Adipocyte (in vitro differentiated cells): Measurements from ENCODE around the gene CREBBP.

Experiments
- DNase-seq: peaks from one replicate; pipeline ENCODE4 v3.0.0-alpha.2; 2015; ENCODE audit warnings: low read depth
- H3K27me3 ChIP-seq: replicated peaks from 2 replicates; pipeline ENCODE4 v1.7.0; 2013; ENCODE audit warnings: mild to moderate bottlenecking, low read length, moderate library complexity; ENCODE audit not compliant: control insufficient read depth, insufficient read depth
- H3K36me3 ChIP-seq: 2 replicates; pipeline ENCODE4 v1.7.0; 2013; ENCODE audit warnings: low read length, mild to moderate bottlenecking, moderate library complexity; ENCODE audit not compliant: control insufficient read depth, insufficient read depth, severe bottlenecking
- H3K4me1 ChIP-seq: 2 replicates; pipeline ENCODE4 v1.7.0; 2013; ENCODE audit warnings: mild to moderate bottlenecking, low read length, moderate library complexity; ENCODE audit not compliant: control insufficient read depth, insufficient read depth
- H3K4me3 ChIP-seq: 2 replicates; pipeline ENCODE4 v1.7.0; 2013; ENCODE audit warnings: mild to moderate bottlenecking, low read length, moderate library complexity
- H3K9ac ChIP-seq: 2 replicates; pipeline ENCODE4 v1.7.0; 2013; ENCODE audit warnings: mild to moderate bottlenecking, low read length, moderate library complexity
- H3K9me3 ChIP-seq: 2 replicates; pipeline ENCODE4 v1.7.0; 2013; ENCODE audit warnings: mild to moderate bottlenecking, low read length, moderate library complexity; ENCODE audit not compliant: control insufficient read depth

The CREBBP gene

DNA sequence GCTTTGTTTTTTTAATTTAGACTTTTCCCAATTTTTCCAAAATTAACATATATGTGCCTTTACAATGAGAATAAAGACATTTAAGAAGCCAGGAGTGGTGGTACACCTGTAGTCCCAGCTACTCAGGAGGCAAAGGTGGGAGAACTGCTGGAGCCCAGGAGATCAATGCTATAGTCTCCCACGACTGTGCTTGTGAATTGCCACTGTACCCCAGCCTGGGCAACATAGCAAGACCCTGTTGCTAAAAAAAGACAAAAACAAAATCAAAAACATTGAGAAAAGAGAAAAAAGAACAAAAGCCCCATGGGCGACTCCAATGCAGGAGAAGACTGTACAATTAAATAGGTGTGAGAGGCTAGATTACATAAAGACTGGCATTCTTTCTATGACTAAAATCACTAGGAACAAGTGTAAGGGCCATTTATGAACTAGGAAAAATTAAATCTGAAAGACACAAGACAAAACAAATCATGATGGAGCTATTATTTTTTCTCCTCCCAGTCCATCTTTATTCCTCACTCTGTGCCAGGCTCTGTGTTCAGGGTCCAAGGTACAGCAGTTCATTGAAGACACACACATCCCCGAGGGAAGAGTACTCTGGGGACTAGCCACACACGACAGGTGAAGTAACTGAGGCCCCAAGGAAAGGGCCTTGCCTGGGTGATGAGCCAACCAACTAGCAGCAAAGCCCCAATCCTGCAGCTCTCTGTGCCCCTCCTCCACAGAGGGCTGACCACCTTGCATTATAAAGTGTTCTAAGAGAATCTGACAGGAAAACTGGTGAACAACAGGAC, 79.8 kb downstream of the CREBBP start:
- DNase-seq = no peak
- H3K4me3 ChIP-seq = no peak overlapping the region
- peaks cover 13% of the 10 kb centered on the region for H3K4me1 ChIP-seq
- H3K9ac ChIP-seq = no peak overlapping the region
- no peaks in the 10 kb centered on the region for H3K27me3 ChIP-seq
- H3K9me3 ChIP-seq = no peaks in the 10 kb centered on the region
- no peaks in the 10 kb centered on the region for H3K36me3 ChIP-seq

DNA sequence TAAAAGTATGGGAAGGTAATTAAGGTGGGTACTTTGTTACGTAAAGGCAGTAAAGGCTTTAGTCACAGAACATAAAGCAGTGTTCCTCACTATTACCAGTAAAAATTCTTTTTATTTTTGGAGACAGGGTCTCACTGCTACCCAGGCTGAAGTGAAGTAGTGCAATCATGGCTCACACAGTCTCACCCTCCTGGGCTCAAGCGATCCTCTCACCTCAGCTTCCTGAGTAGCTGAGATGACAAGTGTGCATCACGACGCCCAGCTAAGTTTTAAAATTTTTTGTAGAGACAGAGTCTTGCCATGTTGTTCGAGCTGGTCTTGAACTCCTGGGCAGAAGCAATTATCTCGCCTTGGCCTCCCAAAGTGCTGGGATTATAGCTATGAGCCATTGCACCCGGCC, 80.5 kb downstream of the CREBBP start:
- Histone ChIP-seq H3K36me3 (no peaks in the 10 kb centered on the region), H3K4me1 (peaks cover 13% of the 10 kb centered on the region), H3K9me3 (no peaks in the 10 kb centered on the region), H3K9ac (no peak overlapping the region), H3K4me3 (no peak overlapping the region), H3K27me3 (no peaks in the 10 kb centered on the region)
- no peak for DNase-seq

- Histone ChIP-seq H3K4me3 (no peak overlapping the region), H3K27me3 (no peaks in the 10 kb centered on the region), H3K9ac (no peak overlapping the region), H3K9me3 (no peaks in the 10 kb centered on the region), H3K4me1 (peaks cover 13% of the 10 kb centered on the region), H3K36me3 (no peaks in the 10 kb centered on the region)
- no peak for DNase-seq
These were observed 81.2 kb downstream of the CREBBP start for GRCh38 chr16:3799354-3799753.

DNA sequence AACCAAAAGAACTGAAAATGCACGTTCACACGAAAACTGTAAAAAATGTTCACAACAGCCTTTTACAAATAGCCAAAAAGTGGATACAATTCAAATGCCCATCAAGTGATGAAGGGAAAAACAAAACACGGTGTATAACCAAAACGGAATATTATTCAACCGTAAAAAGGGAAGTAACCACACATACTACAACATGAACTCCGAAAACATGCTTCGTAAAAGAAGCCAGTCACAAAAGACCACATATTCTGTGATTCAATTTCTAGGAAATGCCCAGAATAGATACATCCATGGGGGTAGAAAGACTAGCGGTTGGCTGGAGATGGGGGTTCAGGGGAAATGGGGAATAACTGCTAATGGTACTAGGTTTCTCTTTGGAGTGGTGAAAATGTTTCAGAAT, 81.7 kb downstream of the CREBBP start:
- Histone ChIP-seq H3K4me3 (no peak overlapping the region), H3K27me3 (no peaks in the 10 kb centered on the region), H3K9me3 (no peaks in the 10 kb centered on the region), H3K36me3 (no peaks in the 10 kb centered on the region), H3K9ac (no peak overlapping the region), H3K4me1 (peaks cover 13% of the 10 kb centered on the region)
- no peak for DNase-seq

DNA sequence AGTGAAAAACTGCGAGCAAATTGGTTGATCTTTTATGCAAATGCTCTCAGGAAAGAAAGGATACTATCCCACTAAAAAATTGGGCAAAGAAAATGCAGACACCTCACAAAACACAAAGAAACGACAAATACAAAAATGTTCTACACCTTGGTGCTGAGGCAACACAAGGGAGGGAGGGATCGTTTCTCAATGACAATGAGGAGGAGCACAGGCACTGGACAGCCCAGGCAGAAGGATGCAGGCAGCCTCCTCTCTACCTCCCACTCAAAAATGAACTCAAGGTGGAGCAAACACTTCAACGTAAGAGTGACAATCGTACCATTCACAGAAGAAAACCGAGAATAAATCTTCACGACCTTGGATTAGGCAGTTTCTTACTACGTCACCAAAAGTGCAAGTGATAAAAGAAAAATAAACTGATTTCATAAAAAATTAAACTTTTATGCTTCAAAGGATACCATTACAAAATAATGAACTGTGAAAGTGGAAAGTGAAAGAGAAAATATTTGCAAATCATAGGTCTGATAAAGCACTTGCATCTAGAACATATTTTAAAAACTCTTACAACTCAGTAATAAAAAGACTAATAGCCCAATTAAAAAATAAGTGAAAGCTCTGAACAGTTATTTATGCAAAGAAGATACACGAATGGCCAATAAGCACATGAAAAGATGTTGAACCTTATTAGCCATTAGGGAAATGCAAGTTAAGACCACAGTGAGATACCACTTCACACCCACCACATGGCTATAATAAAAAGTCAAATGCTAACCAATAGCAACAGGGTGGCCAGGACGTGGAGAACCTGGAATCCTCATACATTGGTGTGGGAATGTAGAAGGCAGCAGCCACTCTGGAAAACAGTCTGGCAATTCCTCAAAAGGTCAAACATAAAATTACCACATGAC, 82.4 kb downstream of the CREBBP start:
- no peak for DNase-seq
- Histone ChIP-seq H3K9ac (no peak overlapping the region), H3K4me3 (no peak overlapping the region), H3K27me3 (no peaks in the 10 kb centered on the region), H3K9me3 (no peaks in the 10 kb centered on the region), H3K4me1 (peaks cover 16% of the 10 kb centered on the region), H3K36me3 (peaks cover under 1% of the 10 kb centered on the region)

DNA sequence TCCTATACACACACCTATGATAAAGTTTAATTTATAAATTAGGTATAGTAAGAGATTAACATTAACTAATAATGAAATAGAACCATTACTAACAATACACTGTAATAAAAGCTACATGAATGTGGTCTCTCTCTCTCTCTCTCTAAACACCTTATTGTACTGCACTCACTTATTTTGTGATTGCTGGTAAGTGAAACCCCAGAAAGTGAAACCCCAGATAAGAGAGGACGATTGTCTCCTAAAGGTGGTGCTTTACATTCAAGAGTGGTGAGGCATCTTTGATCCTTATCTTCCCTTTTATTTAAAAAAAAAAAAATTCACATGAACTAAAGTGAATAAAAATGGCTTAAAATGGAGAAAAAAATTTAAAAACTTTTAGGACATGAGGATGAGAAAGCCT, 83.0 kb downstream of the CREBBP start:
- Histone ChIP-seq H3K36me3 (peaks cover 8% of the 10 kb centered on the region), H3K4me1 (peaks cover 23% of the 10 kb centered on the region), H3K9me3 (no peaks in the 10 kb centered on the region), H3K9ac (no peak overlapping the region), H3K27me3 (no peaks in the 10 kb centered on the region), H3K4me3 (no peak overlapping the region)
- DNase-seq = no peak

DNA sequence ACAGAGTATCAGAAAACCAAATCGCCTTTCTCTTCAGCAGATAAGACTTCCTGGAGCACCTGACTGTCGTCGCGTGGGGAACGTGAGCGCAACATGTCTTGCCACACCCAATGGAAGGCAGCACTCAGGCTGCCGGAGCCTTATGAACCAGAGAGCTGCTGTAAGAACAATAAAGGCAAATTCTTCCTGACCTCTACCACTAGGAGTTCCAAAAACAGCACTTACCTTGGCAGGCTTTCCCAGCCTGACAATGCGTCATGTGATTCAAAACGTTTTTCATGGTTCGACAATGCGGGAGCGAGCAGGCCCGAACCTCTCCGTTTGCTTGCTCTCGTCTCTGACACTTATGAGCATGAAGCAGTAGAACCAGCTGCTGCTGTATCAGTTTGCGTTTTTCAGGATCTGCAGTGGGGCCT, 87.3 kb downstream of the CREBBP start:
- no peak for DNase-seq
- Histone ChIP-seq H3K4me3 (no peak overlapping the region), H3K27me3 (no peaks in the 10 kb centered on the region), H3K9ac (no peak overlapping the region), H3K4me1 (peaks cover 24% of the 10 kb centered on the region), H3K9me3 (no peaks in the 10 kb centered on the region), H3K36me3 (peaks cover 38% of the 10 kb centered on the region)

DNA sequence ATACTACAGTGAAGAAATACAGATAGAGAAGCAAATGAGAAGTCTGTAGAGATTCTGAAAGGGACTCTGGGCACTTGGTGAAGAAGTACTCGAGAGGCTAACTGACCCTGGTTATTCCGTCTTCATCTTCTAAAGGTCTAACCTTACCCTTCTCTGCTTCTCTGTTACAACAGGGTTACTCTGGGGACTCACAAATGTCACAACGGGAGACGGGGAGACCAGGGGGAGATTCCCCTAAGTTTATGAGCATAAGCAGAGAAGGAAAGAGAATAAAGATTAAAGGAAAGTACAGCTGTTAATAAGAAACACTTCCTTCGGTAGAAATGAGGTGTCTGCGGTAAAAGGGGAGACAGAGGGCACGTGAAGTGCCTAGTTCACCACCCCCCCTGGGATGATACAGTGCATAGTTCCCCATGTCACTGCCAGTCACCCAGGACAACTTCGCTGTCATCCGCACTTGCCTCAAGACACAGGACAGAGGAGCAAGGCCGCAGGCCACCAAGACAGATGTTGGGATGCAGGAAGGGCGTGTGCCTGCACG, 88.0 kb downstream of the CREBBP start:
- Histone ChIP-seq H3K4me1 (peaks cover 20% of the 10 kb centered on the region), H3K9me3 (no peaks in the 10 kb centered on the region), H3K27me3 (no peaks in the 10 kb centered on the region), H3K4me3 (no peak overlapping the region), H3K9ac (no peak overlapping the region), H3K36me3 (peaks cover 41% of the 10 kb centered on the region)
- no peak for DNase-seq

GRCh38 chr16:3791701-3792100, 88.8 kb downstream of the CREBBP start:
- Histone ChIP-seq H3K4me3 (no peak overlapping the region), H3K9ac (no peak overlapping the region), H3K27me3 (no peaks in the 10 kb centered on the region), H3K9me3 (no peaks in the 10 kb centered on the region), H3K36me3 (peaks cover 41% of the 10 kb centered on the region), H3K4me1 (peaks cover 20% of the 10 kb centered on the region)
- DNase-seq = no peak

DNA sequence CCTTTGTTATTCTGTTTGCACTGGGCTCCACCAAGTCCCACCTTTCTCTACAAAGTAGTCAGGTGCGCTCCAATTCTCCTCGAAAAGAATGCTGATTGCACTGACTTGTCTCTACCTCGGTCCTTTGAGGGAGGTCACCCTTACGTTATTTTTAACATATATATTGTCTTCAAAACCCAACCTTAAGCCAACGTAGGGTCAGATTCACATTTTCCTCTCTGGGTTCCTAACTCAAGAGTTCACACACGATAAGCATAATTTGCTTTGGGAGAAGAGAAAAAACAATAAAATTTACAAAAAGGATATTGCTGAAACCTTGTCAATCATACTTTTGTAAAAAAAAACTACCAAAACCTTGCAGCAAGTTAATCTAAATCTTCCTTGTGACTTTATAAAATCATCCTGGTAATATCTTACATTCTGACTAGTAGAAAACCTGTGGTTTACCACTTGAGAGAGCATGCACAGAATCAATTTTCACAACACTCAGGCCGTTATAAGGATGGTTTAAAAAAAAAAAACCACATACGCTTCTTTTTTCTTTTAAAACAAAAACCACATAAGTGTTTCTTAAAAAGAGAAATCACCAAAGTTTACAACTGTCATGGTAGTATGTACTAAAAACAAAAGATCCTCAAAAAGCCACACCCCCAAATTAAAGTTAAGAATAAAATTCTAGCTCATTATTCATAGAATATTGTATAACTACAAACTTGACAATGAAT, 91.0 kb downstream of the CREBBP start:
- Histone ChIP-seq H3K36me3 (peaks cover 48% of the 10 kb centered on the region), H3K27me3 (no peaks in the 10 kb centered on the region), H3K4me1 (peaks cover 20% of the 10 kb centered on the region)

More for the DNA sequence above, 91.0 kb downstream of the CREBBP start:
- no peak overlapping the region for H3K9ac ChIP-seq
- H3K9me3 ChIP-seq = no peaks in the 10 kb centered on the region
- no peak overlapping the region for H3K4me3 ChIP-seq
- DNase-seq = no peak
